CD4-positive, alpha-beta T cell treated with Interleukin-4 for 1 hour (primary cell): ENCODE data around the gene WBP2.
"Not testable (repeated sequence)": the region's sequence is repeated elsewhere in the genome, so short reads cannot be mapped to it uniquely, and the experiment has no call there.

Source experiments
- DNase-seq, 2 donors: peaks; one replicate each; pipeline ENCODE4 v3.0.0-alpha.2; 2020 to 2022

WBP2 gene

GRCh38 chr17:75888484-75888883 is 33.3 kb upstream of the WBP2 start:
- no peak for DNase-seq

GRCh38 chr17:75885860-75886259 is 30.7 kb upstream of the WBP2 start:
- DNase-seq, result not testable (repeated sequence)

GRCh38 chr17:75885431-75885830 is 30.3 kb upstream of the WBP2 start:
- DNase-seq, result no peak

GRCh38 chr17:75881678-75882454 is 26.7 kb upstream of the WBP2 start:
- DNase-seq, result peak in 1 of 2 donors; percentile 34

GRCh38 chr17:75880266-75880665 is 25.1 kb upstream of the WBP2 start:
- no peak for DNase-seq

- no peak for DNase-seq
Measured at GRCh38 chr17:75878174-75878998, 23.3 kb upstream of the WBP2 start, which contains the start of gene TRIM47. TRIM47 (minus strand) TSS chr17:75878581; CDS start chr17:75878548, 33 bp downstream.

- DNase-seq, result peak; percentile 72 to 74
Measured at GRCh38 chr17:75877752-75878173, 22.6 kb upstream of the WBP2 start.

- no peak for DNase-seq
Measured at GRCh38 chr17:75876938-75877751, 22.0 kb upstream of the WBP2 start.

- peak; percentile 69 to 78 for DNase-seq
Measured at GRCh38 chr17:75876190-75876937, 21.2 kb upstream of the WBP2 start.

GRCh38 chr17:75875940-75876189 is 20.7 kb upstream of the WBP2 start:
- no peak for DNase-seq

GRCh38 chr17:75875182-75875939 is 20.2 kb upstream of the WBP2 start:
- no peak for DNase-seq

GRCh38 chr17:75874323-75875181 is 19.4 kb upstream of the WBP2 start:
- DNase-seq, result no peak

- DNase-seq, result no peak
Measured at GRCh38 chr17:75873587-75874322, 18.6 kb upstream of the WBP2 start.

- DNase-seq, result peak; percentile 73 to 77
Measured at GRCh38 chr17:75872434-75873351, 17.6 kb upstream of the WBP2 start.

- not testable (repeated sequence) for DNase-seq
Measured at GRCh38 chr17:75870228-75870627, 15.1 kb upstream of the WBP2 start.

GRCh38 chr17:75869282-75870141 is 14.4 kb upstream of the WBP2 start:
- no peak for DNase-seq

GRCh38 chr17:75868730-75869281 is 13.7 kb upstream of the WBP2 start:
- DNase-seq, result not testable (repeated sequence)
